ENCODE measurements around the gene ARMC12. TPM values are rescaled to one million over a fixed set of nuclear protein-coding genes. Genes with fewer than 3 reads are reported as not detected.

ARMC12 gene
- total RNA-seq, 3 donors from 2014 or later (not counting 1 experiment from before 2014, with no cell fraction given), result 0.59 to 1.5 (median 0.64) TPM

DNA sequence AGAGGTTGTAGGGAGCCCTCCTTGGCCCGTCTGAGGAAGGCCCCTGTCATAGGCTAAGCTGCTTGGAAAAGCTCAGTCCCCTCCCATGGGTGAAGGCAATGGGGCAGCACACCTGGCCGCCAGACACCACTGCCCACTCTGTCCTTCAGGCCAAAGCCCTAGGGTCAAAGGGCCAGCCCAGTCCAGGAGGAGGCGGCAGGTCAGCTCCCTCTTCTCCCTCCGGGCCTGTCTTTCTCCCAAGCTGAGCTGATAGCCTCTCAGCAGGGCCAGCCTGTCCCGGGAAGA, 34.5 kb downstream of the ARMC12 start:
- no peak for ATAC-seq
- Histone ChIP-seq H3K36me3 (ENCODE audit: control insufficient read depth, insufficient read depth, low read length) (no peaks in the 10 kb centered on the region), H3K4me3 (ENCODE audit: low read length) (no peak overlapping the region), H3K9me3 (ENCODE audit: control insufficient read depth, insufficient read depth, low read length) (no peaks in the 10 kb centered on the region), H3K4me1 (ENCODE audit: control insufficient read depth, insufficient read depth, low read length) (peaks cover 4% of the 10 kb centered on the region), H3K27ac (ENCODE audit: low read length) (no peak overlapping the region), H3K27me3 (ENCODE audit: control insufficient read depth, insufficient read depth, low read length) (peaks cover 4% of the 10 kb centered on the region)
- no peak overlapping the region for H3K4me3 Mint-ChIP-seq
- WGBS (ENCODE audit: insufficient coverage), result 54% methylated on average over 5 of the region's 5 CpGs
- H3K27ac Mint-ChIP-seq, result no peak overlapping the region
- no peaks in the 10 kb centered on the region for H3K4me1 Mint-ChIP-seq
- TF ChIP-seq, protein P1, sequence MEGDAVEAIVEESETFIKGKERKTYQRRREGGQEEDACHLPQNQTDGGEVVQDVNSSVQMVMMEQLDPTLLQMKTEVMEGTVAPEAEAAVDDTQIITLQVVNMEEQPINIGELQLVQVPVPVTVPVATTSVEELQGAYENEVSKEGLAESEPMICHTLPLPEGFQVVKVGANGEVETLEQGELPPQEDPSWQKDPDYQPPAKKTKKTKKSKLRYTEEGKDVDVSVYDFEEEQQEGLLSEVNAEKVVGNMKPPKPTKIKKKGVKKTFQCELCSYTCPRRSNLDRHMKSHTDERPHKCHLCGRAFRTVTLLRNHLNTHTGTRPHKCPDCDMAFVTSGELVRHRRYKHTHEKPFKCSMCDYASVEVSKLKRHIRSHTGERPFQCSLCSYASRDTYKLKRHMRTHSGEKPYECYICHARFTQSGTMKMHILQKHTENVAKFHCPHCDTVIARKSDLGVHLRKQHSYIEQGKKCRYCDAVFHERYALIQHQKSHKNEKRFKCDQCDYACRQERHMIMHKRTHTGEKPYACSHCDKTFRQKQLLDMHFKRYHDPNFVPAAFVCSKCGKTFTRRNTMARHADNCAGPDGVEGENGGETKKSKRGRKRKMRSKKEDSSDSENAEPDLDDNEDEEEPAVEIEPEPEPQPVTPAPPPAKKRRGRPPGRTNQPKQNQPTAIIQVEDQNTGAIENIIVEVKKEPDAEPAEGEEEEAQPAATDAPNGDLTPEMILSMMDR (IDR thresholded peaks at IDR 0.05), result no peak
- no peak for DNase-seq
- H3K27me3 Mint-ChIP-seq (ENCODE audit: low read depth in 2 of 2), result peaks cover 12 to 17% of the 10 kb centered on the region in 2 donors
- intact Hi-C loops (cut with micrococcal nuclease), result no loop called here
- no peaks in the 10 kb centered on the region for H3K36me3 Mint-ChIP-seq
- H3K9me3 Mint-ChIP-seq, result no peaks in the 10 kb centered on the region

DNA sequence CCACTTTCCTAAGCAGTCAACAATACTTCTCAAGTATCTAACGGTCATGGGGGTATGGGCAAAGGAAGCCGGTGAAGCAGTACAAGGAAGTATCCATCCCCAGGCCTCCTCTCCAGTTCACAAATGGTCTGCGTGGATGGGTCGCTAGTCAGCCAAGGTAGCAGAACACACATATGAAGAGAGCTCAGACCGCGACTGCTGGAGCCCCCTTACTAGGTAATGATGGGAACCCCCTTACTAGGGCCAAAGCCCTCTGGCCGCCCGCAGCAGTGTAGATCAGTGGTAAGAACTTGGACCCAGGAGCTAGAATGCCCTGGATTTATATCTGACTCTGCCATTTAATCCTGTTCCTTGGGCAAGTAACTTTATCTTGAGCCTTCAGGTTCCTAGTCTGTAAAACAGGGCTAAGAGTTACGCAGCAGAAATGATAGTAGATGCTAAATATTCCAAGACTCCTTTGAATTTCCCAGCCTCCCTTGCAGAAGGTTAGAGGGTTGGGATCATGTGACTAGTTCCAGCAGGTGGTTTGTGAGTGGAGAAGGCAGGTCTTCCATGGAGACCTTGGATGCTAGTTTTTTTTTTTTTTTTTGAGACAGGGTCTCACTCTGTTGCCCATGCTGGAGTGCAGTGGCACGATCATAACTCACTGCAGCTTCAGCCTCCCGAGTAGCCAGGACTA, 37.4 kb downstream of the ARMC12 start:
- Mint-ChIP-seq H3K4me1 (peaks cover 0 to 5% of the 10 kb centered on the region in 2 donors), H3K9me3 (no peaks in the 10 kb centered on the region), H3K4me3 (no peak overlapping the region), H3K27me3 (ENCODE audit: low read depth in 2 of 2) (peaks cover 20 to 23% of the 10 kb centered on the region in 2 donors), H3K36me3 (no peaks in the 10 kb centered on the region), H3K27ac (no peak overlapping the region)
- ATAC-seq (no peak), DNase-seq (no peak)
- intact Hi-C loops (cut with micrococcal nuclease), result no loop called here
- WGBS (ENCODE audit: insufficient coverage), result 85% methylated on average over 11 of the region's 11 CpGs
- Histone ChIP-seq H3K27me3 (ENCODE audit: control insufficient read depth, insufficient read depth, low read length) (peaks cover 6% of the 10 kb centered on the region), H3K4me3 (ENCODE audit: low read length) (no peak overlapping the region), H3K36me3 (ENCODE audit: control insufficient read depth, insufficient read depth, low read length) (no peaks in the 10 kb centered on the region), H3K27ac (ENCODE audit: low read length) (no peak overlapping the region), H3K4me1 (ENCODE audit: control insufficient read depth, insufficient read depth, low read length) (peaks cover 10% of the 10 kb centered on the region), H3K9me3 (ENCODE audit: control insufficient read depth, insufficient read depth, low read length) (no peaks in the 10 kb centered on the region)
- TF ChIP-seq, protein P1 (IDR thresholded peaks at IDR 0.05), result no peak

DNA sequence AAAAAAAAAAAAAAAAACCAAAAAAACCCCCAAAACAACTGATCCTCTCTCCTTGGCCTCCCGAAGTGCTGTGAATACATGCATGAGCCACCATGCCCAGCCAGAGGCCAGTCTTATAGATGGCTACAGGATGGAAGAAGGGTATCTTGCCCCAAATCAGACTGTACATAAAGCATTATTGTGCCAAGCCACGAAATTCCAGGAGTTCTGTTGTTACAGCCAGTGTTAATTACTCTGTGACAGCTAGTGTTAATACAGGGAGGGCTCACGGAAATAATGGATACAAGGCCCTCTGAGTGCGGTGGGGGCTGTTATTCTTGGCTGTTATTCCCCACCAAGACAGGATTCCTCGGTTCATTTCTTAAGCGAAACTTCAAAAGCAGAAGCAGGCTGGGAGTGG, 38.2 kb downstream of the ARMC12 start:
- ATAC-seq (no peak), DNase-seq (no peak)
- 93% methylated on average over 6 of the region's 6 CpGs for WGBS (ENCODE audit: insufficient coverage)
- Mint-ChIP-seq H3K27ac (no peak overlapping the region), H3K9me3 (no peaks in the 10 kb centered on the region), H3K4me3 (no peak overlapping the region), H3K36me3 (no peaks in the 10 kb centered on the region), H3K27me3 (ENCODE audit: low read depth in 2 of 2) (peaks cover 20 to 28% of the 10 kb centered on the region in 2 donors), H3K4me1 (peaks cover 0 to 5% of the 10 kb centered on the region in 2 donors)
- H3K36me3 ChIP-seq (ENCODE audit: control insufficient read depth, insufficient read depth, low read length), result no peaks in the 10 kb centered on the region
- peaks cover 10% of the 10 kb centered on the region for H3K4me1 ChIP-seq (ENCODE audit: control insufficient read depth, insufficient read depth, low read length)
- no peak overlapping the region for H3K27ac ChIP-seq (ENCODE audit: low read length)
- no peaks in the 10 kb centered on the region for H3K9me3 ChIP-seq (ENCODE audit: control insufficient read depth, insufficient read depth, low read length)
- H3K27me3 ChIP-seq (ENCODE audit: control insufficient read depth, insufficient read depth, low read length), result peaks cover 6% of the 10 kb centered on the region
- TF ChIP-seq, protein P1 (IDR thresholded peaks at IDR 0.05), result no peak
- H3K4me3 ChIP-seq (ENCODE audit: low read length), result no peak overlapping the region
- intact Hi-C loops (cut with micrococcal nuclease), result no loop called here
